ENCODE measurements around the gene SPI1.

GRCh38 chr11:47308050-47308823 is 70.1 kb downstream of the SPI1 start:
- TF ChIP-seq CTCF (conservative IDR thresholded peaks at IDR 0.05; ENCODE audit: low read length) (no peak), EZH2phosphoT487 (IDR thresholded peaks at IDR 0.05; ENCODE audit: borderline replicate concordance, low read depth, low read length) (no peak)
